ENCODE data around the gene ZNF107. TPM values are rescaled to one million over a fixed set of nuclear protein-coding genes. Genes with fewer than 3 reads are reported as not detected.
"Not testable (repeated sequence)": the region's sequence is repeated elsewhere in the genome, so short reads cannot be mapped to it uniquely, and the experiment has no call there.

The ZNF107 gene
- total RNA-seq, 2 donors from 2014 or later, result 3.9 to 4.1 TPM

DNA sequence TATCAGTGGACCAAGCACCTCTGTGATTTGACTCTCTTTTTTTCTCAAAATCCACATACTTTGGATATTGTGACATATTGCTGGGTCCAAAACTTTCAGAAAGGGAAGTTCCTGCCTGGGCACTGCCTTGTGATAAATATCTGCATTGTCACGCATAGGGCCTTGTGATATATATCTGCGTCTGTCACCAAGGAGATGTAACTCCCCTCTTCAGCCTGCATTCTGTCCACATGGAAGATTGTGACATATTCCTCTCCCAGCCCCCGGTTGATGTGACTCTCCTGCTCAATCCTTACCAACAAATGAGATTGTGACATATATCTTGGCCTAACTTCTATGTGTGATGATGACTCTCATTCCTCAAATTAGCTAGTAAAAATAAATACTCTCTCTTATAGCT, 25.4 kb upstream of the ZNF107 start:
- no peak for DNase-seq
- intact Hi-C loops (cut with DNase I, micrococcal nuclease), result no loop called here
- ATAC-seq, result no peak

DNA sequence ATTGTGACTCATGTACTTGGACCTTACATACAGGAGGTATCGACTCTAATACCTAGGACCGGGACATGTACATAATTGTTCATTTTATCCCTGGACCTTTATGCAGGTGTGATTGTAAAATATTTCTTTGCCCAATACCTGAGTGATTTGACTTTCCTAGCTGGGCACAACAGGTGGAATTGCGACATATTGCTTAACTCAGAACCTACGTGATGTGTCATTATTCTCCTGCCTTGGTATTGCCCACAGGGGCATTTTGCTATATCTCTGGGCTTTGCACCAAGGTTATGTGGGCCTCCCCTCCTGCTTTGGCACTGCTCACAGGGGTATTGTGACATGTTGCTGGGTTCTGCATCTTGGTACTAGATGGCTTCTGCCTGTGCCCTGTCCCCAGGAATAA, 23.9 kb upstream of the ZNF107 start:
- DNase-seq (no peak), ATAC-seq (no peak)
- intact Hi-C loops (cut with DNase I, micrococcal nuclease), result no loop called here

DNA sequence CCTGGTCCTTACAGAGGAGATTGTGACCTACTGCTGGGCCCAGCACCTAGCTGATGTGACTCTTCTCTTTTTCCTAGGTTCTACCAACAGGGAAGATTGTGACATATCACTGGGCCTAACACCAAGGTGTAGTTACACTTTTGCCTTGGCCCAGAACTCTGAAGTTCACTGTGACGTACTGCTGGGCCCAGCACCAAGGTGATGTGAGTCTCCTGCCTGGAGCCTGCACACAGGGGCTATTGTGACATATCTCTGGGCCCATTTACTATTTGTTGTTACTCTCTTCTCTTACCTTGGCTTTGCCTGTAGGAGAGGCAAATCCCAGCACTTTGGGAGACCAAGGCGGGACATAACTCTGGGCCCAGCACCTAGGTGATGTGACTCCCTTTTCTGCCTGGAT, 23.1 kb upstream of the ZNF107 start:
- intact Hi-C loops (cut with DNase I, micrococcal nuclease), result no loop called here
- no peak for ATAC-seq
- no peak for DNase-seq

DNA sequence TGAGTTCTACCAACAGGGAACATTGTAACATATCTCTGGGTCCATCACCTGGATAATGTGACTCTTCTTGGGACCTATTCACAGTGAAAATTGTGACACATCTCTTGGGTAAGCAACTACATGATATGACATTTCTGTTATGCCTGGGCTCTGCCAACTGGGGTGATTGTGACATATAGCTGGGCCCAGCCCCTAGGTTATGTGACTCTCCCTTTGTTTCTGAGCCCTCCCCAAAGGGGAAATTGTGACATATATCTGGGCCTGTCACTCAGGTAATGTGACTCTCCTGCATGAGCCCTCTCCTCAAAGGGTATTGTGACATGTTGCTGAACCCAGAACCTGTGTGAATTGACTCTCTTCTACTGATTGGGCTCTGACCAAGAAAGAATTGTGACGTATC, 22.4 kb upstream of the ZNF107 start:
- no peak for DNase-seq
- no peak for ATAC-seq
- intact Hi-C loops (cut with DNase I, micrococcal nuclease), result no loop called here

DNA sequence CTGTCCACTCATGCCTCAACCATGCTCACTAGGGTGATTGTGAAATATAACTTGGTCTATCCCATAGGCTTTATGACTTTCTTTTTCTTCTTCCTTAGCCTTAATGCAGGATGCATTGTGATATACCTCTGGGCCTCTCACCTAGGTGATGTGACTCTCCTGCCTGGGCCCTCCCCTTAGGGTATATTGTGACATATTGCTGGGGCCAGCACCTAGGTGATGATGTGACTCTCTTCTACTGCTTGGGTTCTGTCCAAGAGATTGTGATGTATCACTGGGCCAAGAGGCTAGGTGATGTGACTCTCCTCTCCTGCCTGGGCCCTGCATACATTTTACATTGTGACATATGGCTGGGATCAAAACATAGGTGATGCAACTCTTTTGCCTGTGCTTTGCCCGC, 14.7 kb upstream of the ZNF107 start:
- intact Hi-C loops (cut with DNase I, micrococcal nuclease), result no loop called here
- no peak for ATAC-seq

DNA sequence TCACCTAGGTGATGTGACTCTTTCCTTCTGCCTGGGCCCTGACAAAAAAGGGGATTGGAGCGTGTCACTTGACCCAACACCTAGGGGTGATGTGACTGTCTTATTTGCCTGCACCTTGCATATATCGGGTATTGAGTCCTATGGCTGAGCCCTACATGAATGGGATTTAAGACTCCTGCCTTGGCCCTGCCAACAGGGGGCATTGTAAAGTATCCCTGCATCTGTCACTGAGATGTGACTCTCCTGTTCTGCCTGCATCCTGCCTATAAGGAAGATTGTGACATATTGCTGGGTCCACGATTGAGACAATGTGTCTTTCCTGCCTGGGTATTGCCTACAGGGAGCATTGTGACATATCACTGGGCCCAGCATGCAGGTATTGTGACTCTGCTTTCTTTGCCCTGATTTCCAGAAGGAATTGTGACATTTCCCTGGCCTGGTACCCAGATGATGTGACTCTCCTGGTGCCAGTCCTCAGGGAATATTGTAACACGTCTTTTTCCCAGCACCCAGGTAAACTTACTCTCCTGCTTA, 14.2 kb upstream of the ZNF107 start:
- DNase-seq, result no peak
- no peak for ATAC-seq
- intact Hi-C loops (cut with DNase I, micrococcal nuclease), result no loop called here

More for the DNA sequence above, 14.7 kb upstream of the ZNF107 start:
- DNase-seq, result no peak

DNA sequence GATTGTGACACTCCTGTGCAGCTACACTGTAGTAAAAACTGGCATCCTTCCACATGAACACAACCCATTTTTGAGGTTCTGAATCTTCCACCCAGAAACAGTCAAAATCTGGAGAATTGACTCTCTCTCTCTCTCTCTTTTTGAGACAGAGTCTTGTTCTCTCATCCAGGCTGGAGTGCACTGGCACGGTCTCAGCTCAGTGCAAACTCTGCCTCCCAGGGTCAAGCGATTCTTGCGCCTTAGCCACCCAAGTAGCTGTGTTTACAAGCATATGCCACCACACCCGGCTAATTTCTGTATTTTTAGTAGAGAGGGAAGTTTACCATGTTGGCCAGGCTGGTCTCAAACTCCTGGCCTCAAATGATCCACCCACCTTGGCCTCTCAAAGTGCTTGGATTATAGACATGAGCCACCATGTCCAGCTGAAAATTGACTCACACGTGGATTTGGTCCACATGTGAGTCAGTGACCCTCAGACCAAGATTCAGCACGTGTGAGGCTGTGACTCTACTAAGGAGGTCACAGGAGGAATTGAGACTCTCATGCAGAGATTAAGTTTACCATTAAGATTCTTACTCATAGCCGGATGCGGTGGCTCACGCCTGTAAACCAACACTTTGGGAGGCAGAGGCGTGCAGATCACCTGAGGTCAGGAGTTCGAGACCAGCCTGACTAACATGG, 12.1 kb upstream of the ZNF107 start:
- ATAC-seq, result no peak
- intact Hi-C loops (cut with DNase I, micrococcal nuclease), result no loop called here
- no peak for DNase-seq

DNA sequence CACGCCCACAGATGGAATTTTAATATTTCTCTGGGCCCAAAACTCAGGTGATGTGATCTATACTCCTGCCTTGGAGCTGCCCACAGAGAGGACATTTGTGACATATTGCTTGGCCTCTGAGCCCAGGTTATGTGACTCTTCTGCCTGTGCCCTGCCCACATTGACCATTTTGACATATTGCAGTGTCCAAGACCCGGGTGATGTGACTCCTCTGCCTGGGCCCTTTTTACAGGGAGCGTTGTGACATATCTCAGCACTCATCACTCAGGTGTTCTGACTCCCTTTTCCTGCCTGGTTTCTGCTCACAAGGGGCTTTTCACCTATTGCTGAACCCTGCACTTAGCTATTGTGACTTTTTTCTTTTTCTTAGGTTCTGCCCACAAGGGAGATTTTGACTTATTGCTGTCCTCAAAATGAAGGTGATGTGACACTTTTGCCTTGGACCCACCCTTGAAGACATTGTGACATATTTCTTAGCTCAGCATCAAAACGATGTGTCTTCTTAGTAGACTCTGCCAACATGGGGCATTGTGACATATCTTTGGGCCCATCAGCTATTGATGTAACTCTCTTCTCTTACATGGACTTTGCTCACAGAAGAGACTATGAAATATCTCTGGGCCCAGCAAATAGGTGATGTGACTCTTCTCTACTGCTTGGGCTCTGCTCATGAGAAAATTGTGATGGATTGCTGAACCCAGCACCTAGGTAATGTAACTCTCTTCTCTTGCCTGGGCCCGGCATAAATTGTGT, 11.0 kb upstream of the ZNF107 start:
- ATAC-seq (no peak), DNase-seq (no peak)
- intact Hi-C loops (cut with DNase I, micrococcal nuclease), result no loop called here

DNA sequence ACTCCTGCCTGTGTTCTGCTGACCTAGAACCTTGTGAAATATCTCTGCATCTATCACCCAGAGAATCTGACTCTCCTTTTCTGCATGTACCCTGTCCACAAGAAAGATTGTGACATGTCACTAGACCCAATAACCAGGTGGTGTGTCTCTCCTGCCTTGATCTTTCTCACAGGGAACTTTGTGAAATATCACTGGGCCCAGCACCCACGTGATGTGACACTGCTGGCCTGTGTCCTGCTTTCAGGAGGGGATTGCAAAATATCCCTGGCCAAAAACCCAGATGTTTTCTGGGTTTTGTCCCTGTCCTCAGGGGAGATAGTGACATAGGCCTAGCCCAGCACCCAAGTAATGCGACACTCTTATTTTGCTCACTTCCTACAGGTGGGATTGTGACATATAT, 10.1 kb upstream of the ZNF107 start:
- DNase-seq, result no peak
- ATAC-seq, result no peak
- intact Hi-C loops (cut with DNase I, micrococcal nuclease), result no loop called here

DNA sequence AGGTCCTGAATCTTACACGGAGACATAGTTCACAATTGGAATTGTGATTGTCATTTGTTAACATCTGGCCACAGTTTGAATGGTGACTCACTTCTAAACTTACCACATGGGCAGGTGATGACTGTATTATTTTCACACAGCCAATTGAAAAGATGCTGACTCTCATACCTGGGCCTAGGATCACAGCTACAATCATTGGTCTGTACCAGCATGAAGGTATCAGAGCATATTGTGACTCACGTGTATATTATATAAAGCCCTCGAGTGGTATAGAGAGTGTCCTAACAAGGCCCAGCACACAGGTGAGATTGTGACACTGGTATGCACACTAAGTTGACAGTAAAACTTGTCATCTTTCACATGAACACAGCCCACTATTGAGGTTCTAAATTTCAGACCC, 9.4 kb upstream of the ZNF107 start:
- intact Hi-C loops (cut with DNase I, micrococcal nuclease), result no loop called here
- DNase-seq, result no peak
- no peak for ATAC-seq

DNA sequence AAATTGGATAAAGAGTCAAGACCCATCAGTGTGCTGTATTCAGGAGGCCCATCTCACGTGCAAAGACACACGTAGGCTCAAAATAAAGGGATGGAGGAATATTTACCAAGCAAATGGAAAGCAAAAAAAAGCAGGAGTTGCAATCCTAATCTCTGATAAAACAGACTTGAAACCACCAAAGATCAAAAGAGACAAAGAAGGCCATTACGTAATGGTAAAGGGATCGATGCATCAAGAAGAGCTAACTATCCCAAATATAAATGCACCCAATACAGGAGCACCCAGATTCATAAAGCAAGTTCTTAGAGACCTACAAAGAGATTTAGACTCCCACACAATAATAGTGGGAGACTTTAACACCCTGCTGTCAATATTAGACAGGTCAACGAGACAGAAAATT, 3.8 kb upstream of the ZNF107 start:
- ATAC-seq; intact Hi-C loops (cut with DNase I, micrococcal nuclease); DNase-seq: not testable (repeated sequence)

DNA sequence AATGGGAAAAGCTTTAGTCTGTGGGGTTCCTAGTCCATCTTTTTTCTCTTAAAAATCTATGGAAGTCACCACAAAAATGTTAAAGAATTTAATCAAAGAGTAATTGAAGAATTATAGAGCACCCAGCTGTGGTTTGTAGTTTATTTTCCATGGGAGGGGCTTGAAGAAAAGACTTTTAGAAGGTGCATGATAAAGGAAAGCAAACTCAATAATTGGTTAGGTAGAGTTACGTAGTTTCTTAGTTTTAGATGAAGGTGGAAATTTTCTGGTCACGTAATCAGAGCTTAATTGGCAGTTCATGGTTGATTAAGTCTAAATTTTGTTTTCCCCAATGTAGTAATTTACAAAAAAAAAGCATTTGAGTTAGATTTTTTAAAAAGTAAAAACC, 724 bp downstream of the ZNF107 start:
- no peak for DNase-seq
- intact Hi-C loops (cut with DNase I, micrococcal nuclease), result no loop called here
- ATAC-seq, result no peak

DNA sequence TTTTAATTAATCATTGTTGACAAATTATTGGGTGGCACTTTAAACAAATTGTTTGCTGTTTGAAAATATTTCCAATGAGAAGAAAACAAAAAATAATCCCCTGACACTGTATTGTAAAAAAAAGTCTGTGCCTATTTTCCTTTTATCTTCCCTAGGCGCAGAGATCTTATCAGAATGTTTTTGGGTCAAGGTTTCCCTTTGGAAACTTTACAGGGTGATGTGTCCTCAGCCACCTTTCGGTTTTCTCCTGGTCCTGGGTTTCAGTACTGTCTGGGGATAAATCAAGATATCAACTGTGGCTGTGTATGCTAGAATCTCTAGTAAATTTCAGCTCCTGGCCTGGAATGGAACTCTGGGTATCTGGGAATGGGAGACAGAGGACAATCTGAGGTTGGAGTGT, 1.4 kb downstream of the ZNF107 start:
- ATAC-seq (no peak), DNase-seq (no peak)
- intact Hi-C loops (cut with DNase I, micrococcal nuclease), result no loop called here

DNA sequence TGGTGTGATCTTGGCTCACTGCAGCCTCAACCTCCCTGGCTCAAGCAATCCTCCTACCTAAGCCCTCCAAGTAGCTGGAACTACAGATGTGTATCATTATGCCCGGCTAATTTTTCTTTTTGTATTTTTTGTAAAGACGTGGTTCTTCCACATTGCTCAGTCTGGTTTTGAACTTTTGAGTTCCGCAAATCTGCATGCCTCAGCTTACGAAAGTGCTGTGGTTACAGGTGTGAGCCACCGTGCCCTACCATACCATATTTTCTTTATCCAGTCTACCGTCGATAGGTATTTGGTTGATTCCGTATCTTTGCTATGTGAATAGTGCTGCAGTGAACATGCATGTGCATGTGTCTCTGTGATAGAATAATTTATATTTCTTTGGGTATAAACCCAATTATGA, 6.5 kb downstream of the ZNF107 start:
- intact Hi-C loops (cut with DNase I, micrococcal nuclease), result no loop called here
- DNase-seq (no peak), ATAC-seq (no peak)

DNA sequence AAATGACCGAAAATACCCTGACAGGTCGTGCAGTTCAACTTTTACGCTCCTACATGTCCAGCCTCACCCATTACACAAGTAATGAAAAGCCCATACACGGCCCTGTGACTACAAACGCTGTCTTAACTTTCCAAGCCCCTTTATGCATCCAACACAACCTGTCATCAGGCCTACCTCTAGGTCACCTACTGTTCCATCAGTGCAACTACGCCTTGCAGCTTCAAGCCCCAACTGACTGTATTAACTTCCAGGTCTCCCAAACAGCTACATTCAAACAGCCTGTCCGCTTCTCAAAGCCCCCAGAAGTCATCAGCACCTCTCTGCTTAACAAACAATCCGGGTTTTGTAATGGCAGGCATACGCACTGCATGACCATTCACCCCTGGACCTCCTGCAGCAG, 19.2 kb downstream of the ZNF107 start:
- intact Hi-C loops (cut with DNase I, micrococcal nuclease), result no loop called here
- DNase-seq (no peak), ATAC-seq (no peak)

DNA sequence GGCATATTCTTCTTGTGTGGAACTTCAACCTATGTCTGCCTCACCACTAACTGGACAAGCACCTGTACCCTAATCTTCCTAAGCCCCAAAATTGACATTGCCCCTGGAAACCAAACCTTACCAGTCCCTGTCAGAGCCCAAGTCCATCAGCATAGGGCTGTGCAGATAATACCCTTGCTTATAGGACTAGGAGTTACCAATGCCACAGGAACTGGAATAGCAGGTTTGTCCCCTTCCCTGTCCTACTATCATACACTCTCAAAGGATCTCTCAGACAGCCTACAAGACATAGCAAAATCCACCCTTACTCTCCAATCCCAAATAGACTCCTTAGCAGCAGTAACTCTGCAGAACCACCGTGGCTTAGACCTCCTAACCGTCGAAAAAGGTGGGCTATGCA, 19.8 kb downstream of the ZNF107 start:
- ATAC-seq, result no peak
- no peak for DNase-seq
- intact Hi-C loops (cut with DNase I, micrococcal nuclease), result no loop called here

DNA sequence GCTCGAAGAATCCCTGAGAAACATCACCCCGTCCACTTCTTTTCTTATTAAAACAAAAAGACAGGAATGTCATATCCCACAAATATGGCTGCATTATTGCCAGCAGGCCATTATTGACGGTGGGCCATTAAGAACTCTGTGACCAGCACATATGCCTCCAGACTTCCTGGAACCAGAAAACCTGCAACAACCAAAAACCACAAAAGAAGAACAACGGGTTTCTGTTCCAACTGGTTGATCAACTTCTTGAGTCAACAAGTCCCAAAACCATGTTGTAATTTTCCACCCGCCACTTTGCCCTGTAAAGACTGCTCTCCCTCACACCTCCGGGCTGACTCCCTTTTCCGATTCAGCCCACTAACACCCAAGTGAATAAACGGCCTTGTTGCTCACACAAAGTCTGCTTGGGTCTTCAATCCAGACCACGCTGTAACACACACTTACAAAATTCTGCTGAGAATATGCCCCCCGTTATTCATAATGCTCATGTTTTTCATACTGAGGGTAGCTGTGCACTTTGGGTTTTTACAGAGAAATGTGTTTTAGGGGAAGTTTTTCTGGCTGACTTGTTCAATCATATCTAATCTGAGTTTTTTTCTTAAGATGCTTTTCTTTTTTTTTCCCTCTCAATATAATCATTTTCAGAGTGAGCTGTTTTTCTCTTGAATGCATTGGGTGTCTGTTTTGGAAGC, 20.7 kb downstream of the ZNF107 start:
- no peak for ATAC-seq
- DNase-seq, result no peak
- intact Hi-C loops (cut with DNase I, micrococcal nuclease), result no loop called here

DNA sequence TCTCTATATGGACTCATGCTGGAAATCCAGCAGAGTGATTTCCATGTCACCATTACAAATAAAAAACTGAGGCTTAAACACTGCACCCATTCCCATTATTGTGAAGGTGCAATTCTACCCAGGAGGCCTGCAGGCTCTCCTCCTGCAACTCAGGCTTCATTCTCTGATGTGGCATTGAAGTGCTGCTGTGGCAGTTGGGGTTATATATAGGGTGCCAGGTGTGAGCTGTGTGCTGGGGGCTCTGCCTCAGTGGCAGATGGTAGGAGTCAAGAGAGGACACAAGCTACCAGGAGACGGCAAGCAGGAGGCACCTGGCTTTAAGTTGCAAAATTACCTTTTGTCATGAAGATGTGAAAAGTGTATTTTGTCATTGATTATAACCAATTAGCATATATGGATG, 21.3 kb downstream of the ZNF107 start:
- no peak for ATAC-seq
- DNase-seq, result no peak
- intact Hi-C loops (cut with DNase I, micrococcal nuclease), result no loop called here

DNA sequence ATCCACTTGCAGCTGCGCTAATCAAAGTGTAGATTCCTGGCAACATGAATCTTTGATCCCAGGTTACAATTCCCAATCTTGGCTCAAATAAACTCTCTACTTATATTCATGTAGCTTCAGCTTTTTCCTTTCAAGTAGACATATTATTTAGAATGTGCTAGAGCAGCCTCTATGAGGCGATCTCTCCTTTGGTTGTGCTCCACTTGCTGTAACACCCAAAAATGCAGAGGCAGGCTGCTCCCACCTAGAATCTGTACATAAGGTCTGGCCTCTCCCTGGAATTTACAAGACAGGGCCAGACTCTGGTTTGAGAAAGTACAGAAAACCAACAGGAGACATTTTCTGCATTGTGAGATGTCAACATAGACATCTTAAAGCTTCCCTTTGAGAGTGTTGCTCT, 23.1 kb downstream of the ZNF107 start:
- intact Hi-C loops (cut with DNase I, micrococcal nuclease), result no loop called here
- DNase-seq (no peak), ATAC-seq (no peak)

DNA sequence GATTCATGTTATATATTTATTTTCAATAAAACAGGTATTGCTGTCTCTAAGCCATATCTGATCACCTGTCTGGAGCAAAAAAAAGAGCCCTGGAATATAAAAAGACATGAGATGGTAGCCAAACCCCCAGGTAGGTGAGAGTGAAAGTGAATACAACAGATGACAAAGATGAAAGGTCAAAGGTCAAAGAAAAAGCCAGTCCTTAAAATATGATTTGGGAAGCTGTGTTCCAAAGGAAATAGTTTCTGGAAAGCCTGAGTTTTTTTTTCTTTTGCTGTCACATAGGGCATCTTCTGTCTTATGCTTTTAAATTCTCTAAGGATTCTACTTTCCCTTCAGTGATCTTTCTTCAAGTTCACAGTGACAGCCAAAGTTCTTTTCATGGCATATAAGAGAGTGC, 25.9 kb downstream of the ZNF107 start:
- ATAC-seq (no peak), DNase-seq (no peak)
- intact Hi-C loops (cut with DNase I, micrococcal nuclease), result no loop called here
